OCI-LY3 (cell line): Measurements from ENCODE around the gene IGDCC3.

Experiments used
- CTCF ChIP-seq: fragments of 200-600, 300-600 bp; sonication (generic); IDR thresholded peaks from 2 replicates; pipeline ENCODE4 v1.5.1; 2014; ENCODE audit warnings: antibody characterized with exemption, low read length, low read depth
- EZH2phosphoT487 ChIP-seq: fragments of 200-600 bp; shearing (Covaris generic); IDR thresholded peaks from 2 replicates; pipeline ENCODE4 v1.6.1; 2018; ENCODE audit warnings: antibody characterized with exemption, mixed run types, low read depth

GRCh38 chr15:65375871-65376607 lies 1.8 kb downstream of the IGDCC3 start:
- TF ChIP-seq CTCF, result no peak
- TF ChIP-seq EZH2phosphoT487, result no peak
